Transverse colon (tissue), 4 donors: ENCODE results near the gene H2BK1.

Source experiments
- CTCF ChIP-seq, 5 experiments: fragments of 200-600 bp in 3 of 5; fragments of 450-650 bp in 2 of 5; sonication (generic) in 3 of 5; IDR thresholded peaks; 1 replicate in 2 of 5; 2 replicates in 3 of 5; pipeline ENCODE4 v1.5.1; 2016 to 2017; ENCODE audit warnings: antibody characterized with exemption in 5 of 5, inconsistent platforms in 3 of 5, mild to moderate bottlenecking in 2 of 5, moderate library complexity in 1 of 5
- EP300 ChIP-seq: sonication (generic); formaldehyde crosslinking; IDR thresholded peaks from one replicate; pipeline ENCODE4 v1.6.1; 2017; ENCODE audit warnings: antibody characterized with exemption, low read depth
- POLR2A ChIP-seq: fragments of 450-650 bp; IDR thresholded peaks from one replicate; pipeline ENCODE4 v1.6.1; 2016; ENCODE audit warnings: antibody characterized with exemption, mild to moderate bottlenecking, moderate library complexity
- POLR2AphosphoS5 ChIP-seq, 3 donors: sonication (generic); formaldehyde crosslinking; IDR thresholded peaks; one replicate each; pipeline ENCODE4 v1.6.1; 2016; ENCODE audit warnings: antibody characterized with exemption in 3 of 3

GRCh38 chr7:151246102-151246850 lies 36.0 kb upstream of the H2BK1 start:
- TF ChIP-seq EP300 (no peak), CTCF (IDR thresholded peaks at IDR 0.05) (no peak), POLR2A (no peak), POLR2AphosphoS5 (IDR thresholded peaks at IDR 0.05) (no peak)
